NT2/D1 (cell line): ENCODE measurements around the gene VRK3.

Source experiments
- SUZ12 ChIP-seq: IDR thresholded peaks from 2 replicates; pipeline ENCODE4 v1.6.1; 2011; ENCODE audit not compliant: insufficient read length, insufficient read depth; ENCODE audit errors: extremely low read depth
- YY1 ChIP-seq: IDR thresholded peaks from 2 replicates; pipeline ENCODE4 v1.6.1; 2011; ENCODE audit not compliant: insufficient read length, insufficient read depth
- ZNF274 ChIP-seq: IDR thresholded peaks from 2 replicates; pipeline ENCODE4 v1.6.1; 2011; ENCODE audit warnings: mild to moderate bottlenecking, low read depth, low read length

GRCh38 chr19:49927526-49928264 is 97.5 kb downstream of the VRK3 start:
- TF ChIP-seq ZNF274 (no peak), SUZ12 (no peak), YY1 (no peak)
